Mucosa of stomach (tissue), 1 donor: Measurements from ENCODE around the gene ALG6.

Experiments used
- H3K27me3 ChIP-seq: one replicate; pipeline ENCODE4 v1.7.0; 2013; ENCODE audit warnings: mild to moderate bottlenecking, low read length; ENCODE audit not compliant: control insufficient read depth, insufficient read depth
- H3K36me3 ChIP-seq: one replicate; pipeline ENCODE4 v1.7.0; 2013; ENCODE audit warnings: low read length; ENCODE audit not compliant: control insufficient read depth, insufficient read depth
- H3K4me1 ChIP-seq: one replicate; pipeline ENCODE4 v1.7.0; 2013; ENCODE audit warnings: mild to moderate bottlenecking, low read length; ENCODE audit not compliant: control insufficient read depth, insufficient read depth
- H3K4me3 ChIP-seq: one replicate; pipeline ENCODE4 v1.7.0; 2013; ENCODE audit warnings: low read length
- H3K9ac ChIP-seq: one replicate; pipeline ENCODE4 v1.7.0; 2013; ENCODE audit warnings: mild to moderate bottlenecking, low read length, moderate library complexity
- H3K9me3 ChIP-seq: one replicate; pipeline ENCODE4 v1.7.0; 2013; ENCODE audit warnings: mild to moderate bottlenecking, low read length, moderate library complexity; ENCODE audit not compliant: control insufficient read depth
- donor health status: Pancreatic carcinoma.

The ALG6 gene

DNA sequence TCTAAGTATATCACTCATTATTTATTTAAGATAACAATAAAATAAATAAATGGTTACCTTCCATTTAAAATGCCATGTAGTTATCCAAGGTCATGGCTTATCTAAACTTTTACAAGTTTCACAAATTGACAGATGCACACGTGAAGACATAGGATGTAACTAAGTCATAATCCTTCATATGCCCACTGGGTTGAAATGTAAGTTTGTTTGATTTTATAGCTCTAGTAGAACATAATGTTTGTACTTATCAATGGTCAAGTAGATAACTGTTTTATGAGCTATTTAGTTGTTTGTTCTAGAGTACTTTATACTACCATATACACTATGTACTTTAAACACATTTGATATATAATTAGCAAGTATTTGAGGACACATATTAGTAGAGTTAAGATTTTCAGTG lies 112.6 kb downstream of the ALG6 start:
- no peaks in the 10 kb centered on the region for H3K27me3 ChIP-seq
- no peaks in the 10 kb centered on the region for H3K4me1 ChIP-seq
- H3K9me3 ChIP-seq: no peaks in the 10 kb centered on the region
- no peak overlapping the region for H3K9ac ChIP-seq
- H3K36me3 ChIP-seq: no peaks in the 10 kb centered on the region
- no peak overlapping the region for H3K4me3 ChIP-seq

DNA sequence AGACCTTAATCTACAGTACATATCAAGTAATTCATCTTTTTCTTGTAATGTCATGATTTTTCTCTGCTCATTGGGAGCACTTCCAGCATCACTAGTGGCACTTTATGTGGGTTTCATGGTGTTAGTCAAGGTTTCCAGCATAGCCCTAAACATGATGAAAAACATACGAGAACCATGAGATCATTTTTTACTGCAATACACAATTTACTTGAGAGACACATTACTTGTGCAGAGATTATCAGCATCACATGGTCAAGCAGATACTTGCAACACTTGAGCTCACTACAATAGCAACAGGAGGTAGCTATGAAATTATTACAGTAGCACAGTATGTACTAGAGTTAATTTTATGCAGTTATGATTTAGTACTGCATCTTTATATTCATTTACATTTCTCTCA lies 119.2 kb downstream of the ALG6 start:
- H3K4me3 ChIP-seq: no peak overlapping the region
- H3K9me3 ChIP-seq: no peaks in the 10 kb centered on the region
- peaks cover 7% of the 10 kb centered on the region for H3K4me1 ChIP-seq
- no peak overlapping the region for H3K9ac ChIP-seq
- no peaks in the 10 kb centered on the region for H3K36me3 ChIP-seq
- H3K27me3 ChIP-seq: no peaks in the 10 kb centered on the region

DNA sequence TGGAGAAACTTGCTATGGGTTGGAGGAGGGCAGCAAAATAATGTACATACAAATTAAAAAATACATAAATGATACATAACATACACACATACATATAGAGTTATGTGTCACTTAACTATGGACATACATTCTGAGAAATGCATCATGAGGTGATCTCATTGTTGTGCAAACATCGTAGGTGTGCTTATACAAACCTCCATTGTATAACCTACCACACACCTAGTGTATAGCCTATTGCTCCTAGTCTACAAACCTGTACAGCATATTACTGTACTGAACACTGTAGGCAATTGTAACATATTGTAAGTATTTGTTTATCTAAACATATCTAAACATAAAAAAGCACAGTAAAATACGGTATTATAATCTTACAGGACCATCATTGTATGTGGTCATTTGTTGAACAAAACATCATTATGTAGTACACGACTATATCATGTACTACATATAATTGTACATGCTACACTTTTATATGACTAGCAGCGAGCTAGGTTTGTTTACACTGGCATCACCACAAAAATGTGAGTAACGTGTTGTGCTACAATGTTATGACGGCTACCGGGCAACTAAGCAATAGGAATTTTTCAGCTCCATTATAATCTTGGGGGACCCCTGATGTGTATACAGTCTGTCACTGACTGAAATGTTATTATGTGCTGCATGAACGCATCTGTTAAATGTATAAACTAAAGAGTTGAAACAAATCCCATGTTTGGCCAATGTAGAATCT lies 120.1 kb downstream of the ALG6 start:
- peaks cover 7% of the 10 kb centered on the region for H3K4me1 ChIP-seq
- H3K36me3 ChIP-seq: no peaks in the 10 kb centered on the region
- H3K9me3 ChIP-seq: no peaks in the 10 kb centered on the region
- no peaks in the 10 kb centered on the region for H3K27me3 ChIP-seq
- no peak overlapping the region for H3K4me3 ChIP-seq
- no peak overlapping the region for H3K9ac ChIP-seq
